ENCODE data around the gene TPRX1. TPM values are rescaled to one million over a fixed set of nuclear protein-coding genes. Genes with fewer than 3 reads are reported as not detected.

Gene TPRX1
- total and polyA plus RNA-seq, 2 of the 4 experiments (the other 2 are of a cell fraction) = not detected

DNA sequence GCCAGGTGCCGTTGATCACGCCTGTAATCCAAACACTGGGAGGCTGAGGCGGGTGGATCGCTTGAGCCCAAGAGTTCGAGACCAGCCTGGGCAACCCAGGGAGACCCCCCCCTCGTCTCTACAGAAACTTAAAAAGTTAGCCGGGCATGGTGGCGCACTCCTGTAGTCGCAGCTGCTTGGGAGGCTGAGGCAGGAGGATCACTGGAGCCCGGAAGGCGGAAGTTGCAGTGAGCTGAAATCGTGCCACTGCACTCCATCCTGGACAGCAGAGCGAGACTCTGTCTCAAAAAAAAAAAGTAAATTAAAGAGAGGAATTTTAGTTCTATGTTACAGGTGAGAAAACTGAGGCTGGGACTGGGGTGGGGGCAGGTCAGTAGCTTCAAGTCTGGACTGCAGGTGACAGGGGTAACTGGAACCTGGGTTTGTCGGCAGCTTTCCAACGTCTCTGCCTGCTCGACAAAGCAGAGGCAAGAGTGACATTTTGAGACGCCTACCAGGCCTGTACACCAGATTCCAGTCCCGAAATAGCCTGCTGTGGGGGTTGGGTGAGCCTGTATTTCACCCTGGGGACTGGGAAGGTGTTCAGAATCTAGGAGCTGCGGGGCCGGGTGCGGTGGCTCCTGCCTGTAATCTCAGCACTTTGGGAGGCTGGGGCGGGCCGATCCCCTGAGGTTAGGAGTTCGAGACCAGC lies 24.7 kb downstream of the TPRX1 start:
- H4K8ac ChIP-seq (ENCODE audit: low read depth in 2 of 2, low read length in 2 of 2) = no peak overlapping the region
- intact Hi-C loops (cut with micrococcal nuclease) = no loop called here
- no peak overlapping the region for H3K23ac ChIP-seq (ENCODE audit: low read depth, low read length)
- ChIA-PET POLR2A (ENCODE audit: unreplicated experiment) (no interaction called here), CTCF (interaction anchor here (0.6 kb wide), 1 partner anchor 67 kb away, joined by 5 read pairs; no protein-coding TSS in a partner anchor)
- no peaks in the 10 kb centered on the region for H3K9me3 ChIP-seq (ENCODE audit: control insufficient read depth, insufficient read depth, low read length)
- DNase-seq (no peak), ATAC-seq (ENCODE audit: low read depth) (no peak)
- no peak overlapping the region for H2BK15ac ChIP-seq (ENCODE audit: low read depth, low read length)
- H3K9ac ChIP-seq (ENCODE audit: low read depth, low read length) = peak overlapping the region; percentile 97; the same call in 1 of the 2 replicates
- in situ Hi-C loops (cut with MboI; ENCODE audit: low sequenced_read_pairs) = loop anchor here (10.0 kb wide), 1 partner anchor 345 kb away; no protein-coding TSS in a partner anchor
- no peak overlapping the region for H2AFZ ChIP-seq (replicated peaks; ENCODE audit: low read length, poor library complexity)
- no peak overlapping the region for H3K56ac ChIP-seq (ENCODE audit: extremely low read depth, insufficient read depth, low read length)
- H3K4ac ChIP-seq (ENCODE audit: low read depth, low read length) = no peak overlapping the region
- H3K4me3 ChIP-seq (ENCODE audit: insufficient read depth, low read depth, low read length) = peak overlapping the region; percentile 90
- no peaks in the 10 kb centered on the region for H3K27me3 ChIP-seq (ENCODE audit: control insufficient read depth, insufficient read depth, low read length)
- dilution Hi-C loops (cut with HindIII; ENCODE audit: low sequenced_read_pairs, unreplicated experiment) = no loop called here
- no peak overlapping the region for H2BK20ac ChIP-seq (ENCODE audit: low read depth, low read length)
- H2BK5ac ChIP-seq (ENCODE audit: low read depth, low read length, poor library complexity, severe bottlenecking) = no peak overlapping the region
- peaks cover 14% of the 10 kb centered on the region for H3K9me1 ChIP-seq (ENCODE audit: insufficient read depth, low read length)
- peaks cover 32% of the 10 kb centered on the region for H3K36me3 ChIP-seq (ENCODE audit: control insufficient read depth, insufficient read depth, low read length)
- peak overlapping the region; percentile 94 for H3K14ac ChIP-seq (replicated peaks; ENCODE audit: low read depth, low read length)
- peaks cover 2% of the 10 kb centered on the region; the same call in 1 of the 2 replicates for H3K4me1 ChIP-seq (ENCODE audit: control insufficient read depth, insufficient read depth, low read length)
- H2BK120ac ChIP-seq (ENCODE audit: low read depth, low read length) = no peak overlapping the region
- H3K18ac ChIP-seq (ENCODE audit: low read depth, low read length) = no peak overlapping the region
- peaks cover 26 to 44% of the 10 kb centered on the region in 2 experiments for H3K79me1 ChIP-seq (ENCODE audit: low read depth in 1 of 2, low read length in 2 of 2)
- peak overlapping the region; percentile 12 for H2AK9ac ChIP-seq (replicated peaks; ENCODE audit: low read depth, low read length, poor library complexity)
- no peak overlapping the region for H4K91ac ChIP-seq (ENCODE audit: insufficient read depth, low read depth, low read length)
- 69% methylated on average over 11 of the region's 24 CpGs; no CpG with 5 or more reads in 1 of the 2 experiments for WGBS, 2 experiments (ENCODE audit: extremely low coverage in 2 of 2, insufficient read length in 1 of 2)
- no peak overlapping the region for H2AK5ac ChIP-seq (ENCODE audit: low read depth, low read length)
- H3K27ac ChIP-seq (ENCODE audit: insufficient read depth, low read length) = no peak overlapping the region
- peaks cover 30% of the 10 kb centered on the region; the same call in 1 of the 2 replicates for H4K20me1 ChIP-seq (ENCODE audit: insufficient read depth, low read length)
- no TSS peak for BruUV-seq (replicated peaks)
- H3K4me2 ChIP-seq (ENCODE audit: low read depth, low read length) = peak overlapping the region; percentile 100
- no peak overlapping the region for H4K5ac ChIP-seq (ENCODE audit: low read depth, low read length)
- TF ChIP-seq, protein P1, sequence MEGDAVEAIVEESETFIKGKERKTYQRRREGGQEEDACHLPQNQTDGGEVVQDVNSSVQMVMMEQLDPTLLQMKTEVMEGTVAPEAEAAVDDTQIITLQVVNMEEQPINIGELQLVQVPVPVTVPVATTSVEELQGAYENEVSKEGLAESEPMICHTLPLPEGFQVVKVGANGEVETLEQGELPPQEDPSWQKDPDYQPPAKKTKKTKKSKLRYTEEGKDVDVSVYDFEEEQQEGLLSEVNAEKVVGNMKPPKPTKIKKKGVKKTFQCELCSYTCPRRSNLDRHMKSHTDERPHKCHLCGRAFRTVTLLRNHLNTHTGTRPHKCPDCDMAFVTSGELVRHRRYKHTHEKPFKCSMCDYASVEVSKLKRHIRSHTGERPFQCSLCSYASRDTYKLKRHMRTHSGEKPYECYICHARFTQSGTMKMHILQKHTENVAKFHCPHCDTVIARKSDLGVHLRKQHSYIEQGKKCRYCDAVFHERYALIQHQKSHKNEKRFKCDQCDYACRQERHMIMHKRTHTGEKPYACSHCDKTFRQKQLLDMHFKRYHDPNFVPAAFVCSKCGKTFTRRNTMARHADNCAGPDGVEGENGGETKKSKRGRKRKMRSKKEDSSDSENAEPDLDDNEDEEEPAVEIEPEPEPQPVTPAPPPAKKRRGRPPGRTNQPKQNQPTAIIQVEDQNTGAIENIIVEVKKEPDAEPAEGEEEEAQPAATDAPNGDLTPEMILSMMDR (conservative IDR thresholded peaks at IDR 0.05; ENCODE audit: low read depth, low read length) = no peak
- no peak for TF ChIP-seq BHLHE40 (IDR thresholded peaks at IDR 0.05; ENCODE audit: low read depth, low read length)
- TF ChIP-seq, protein P2, sequence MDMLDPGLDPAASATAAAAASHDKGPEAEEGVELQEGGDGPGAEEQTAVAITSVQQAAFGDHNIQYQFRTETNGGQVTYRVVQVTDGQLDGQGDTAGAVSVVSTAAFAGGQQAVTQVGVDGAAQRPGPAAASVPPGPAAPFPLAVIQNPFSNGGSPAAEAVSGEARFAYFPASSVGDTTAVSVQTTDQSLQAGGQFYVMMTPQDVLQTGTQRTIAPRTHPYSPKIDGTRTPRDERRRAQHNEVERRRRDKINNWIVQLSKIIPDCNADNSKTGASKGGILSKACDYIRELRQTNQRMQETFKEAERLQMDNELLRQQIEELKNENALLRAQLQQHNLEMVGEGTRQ (IDR thresholded peaks at IDR 0.05; ENCODE audit: low read depth, low read length) = no peak
- TF ChIP-seq NFE2L2 (IDR thresholded peaks at IDR 0.05; ENCODE audit: low read depth, low read length) = no peak
- TF ChIP-seq FOS (IDR thresholded peaks at IDR 0.05; ENCODE audit: low read depth, low read length) = no peak
- TF ChIP-seq SMC3 (IDR thresholded peaks at IDR 0.05; ENCODE audit: low read depth, low read length) = no peak
- TF ChIP-seq CEBPB (IDR thresholded peaks at IDR 0.05; ENCODE audit: low read depth, low read length) = no peak
- TF ChIP-seq RFX5 (IDR thresholded peaks at IDR 0.05; ENCODE audit: low read depth, low read length) = no peak
- TF ChIP-seq MAFK (IDR thresholded peaks at IDR 0.05; ENCODE audit: low read depth, low read length) = no peak
- no peak for TF ChIP-seq POLR2A (IDR thresholded peaks at IDR 0.05; ENCODE audit: low read depth, low read length)
- TF ChIP-seq CHD1 (IDR thresholded peaks at IDR 0.05; ENCODE audit: low read depth, low read length) = no peak
- no peak for TF ChIP-seq MXI1 (IDR thresholded peaks at IDR 0.05; ENCODE audit: borderline replicate concordance, low read depth, low read length)
- no peak for TF ChIP-seq RCOR1 (IDR thresholded peaks at IDR 0.05; ENCODE audit: insufficient replicate concordance, low read length)
- no peak for TF ChIP-seq MAZ (IDR thresholded peaks at IDR 0.05; ENCODE audit: borderline replicate concordance, low read depth, low read length)
- TF ChIP-seq, protein P3, sequence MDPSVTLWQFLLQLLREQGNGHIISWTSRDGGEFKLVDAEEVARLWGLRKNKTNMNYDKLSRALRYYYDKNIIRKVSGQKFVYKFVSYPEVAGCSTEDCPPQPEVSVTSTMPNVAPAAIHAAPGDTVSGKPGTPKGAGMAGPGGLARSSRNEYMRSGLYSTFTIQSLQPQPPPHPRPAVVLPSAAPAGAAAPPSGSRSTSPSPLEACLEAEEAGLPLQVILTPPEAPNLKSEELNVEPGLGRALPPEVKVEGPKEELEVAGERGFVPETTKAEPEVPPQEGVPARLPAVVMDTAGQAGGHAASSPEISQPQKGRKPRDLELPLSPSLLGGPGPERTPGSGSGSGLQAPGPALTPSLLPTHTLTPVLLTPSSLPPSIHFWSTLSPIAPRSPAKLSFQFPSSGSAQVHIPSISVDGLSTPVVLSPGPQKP (IDR thresholded peaks at IDR 0.05; ENCODE audit: borderline replicate concordance, low read depth, low read length) = no peak

Measured in IMR-90 (cell line).